H54 (cell line): Measurements from ENCODE around the gene PJA1.

Experiments
- DNase-seq: peaks from one replicate; pipeline ENCODE4 v3.0.0; 2011; ENCODE audit warnings: low spot score, mixed read lengths; ENCODE audit not compliant: insufficient read length
- FAIRE-seq: peaks from 3 replicates; lab custom pipeline; 2011; peaks lifted over from hg19 to GRCh38; lab: Jason Lieb, UNC
- POLR2A ChIP-seq: IDR thresholded peaks from 2 replicates; pipeline ENCODE4 v1.6.1; 2011; ENCODE audit warnings: low read depth, mild to moderate bottlenecking, low read length

The PJA1 gene

DNA sequence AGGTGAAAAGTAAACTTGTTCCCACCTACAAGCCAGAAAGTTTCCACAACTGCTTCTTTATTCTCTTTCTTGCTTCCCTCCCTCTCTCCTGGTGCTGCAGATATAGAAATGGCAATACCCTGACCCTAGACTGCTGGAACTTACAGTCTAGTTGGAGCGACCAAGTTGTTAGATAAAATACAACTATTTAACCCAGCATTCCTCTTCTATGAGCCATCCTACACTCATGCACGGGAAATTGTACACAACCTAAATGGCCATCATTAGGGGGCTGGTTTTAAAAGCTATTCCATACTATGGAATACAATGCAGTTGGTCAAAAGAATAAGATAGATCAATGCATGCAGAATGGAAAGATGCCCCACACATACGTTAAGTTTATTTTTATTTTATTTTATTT is 41.1 kb downstream of the PJA1 start:
- no peak for FAIRE-seq
- TF ChIP-seq POLR2A: no peak
- DNase-seq: no peak

DNA sequence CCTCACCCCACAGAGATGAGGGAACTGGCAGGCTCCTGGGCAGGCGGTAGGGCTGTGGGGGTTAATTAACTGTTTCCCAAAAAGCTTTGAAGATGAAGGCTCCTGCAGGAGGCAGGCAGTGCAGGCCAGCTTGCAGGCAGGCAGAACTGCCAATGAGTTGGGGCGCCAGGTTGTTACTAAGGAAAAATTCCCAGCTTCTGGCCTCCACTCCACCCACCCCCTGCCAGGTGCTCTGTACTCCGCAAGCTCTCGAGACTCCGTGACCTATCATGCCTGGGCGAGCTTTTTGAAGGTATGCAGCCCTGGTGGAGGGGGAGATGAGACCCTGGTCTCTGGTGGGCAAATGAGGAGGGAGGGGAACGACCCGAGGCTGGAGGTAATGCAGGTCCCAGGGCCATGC is 41.8 kb downstream of the PJA1 start:
- no peak for FAIRE-seq

DNA sequence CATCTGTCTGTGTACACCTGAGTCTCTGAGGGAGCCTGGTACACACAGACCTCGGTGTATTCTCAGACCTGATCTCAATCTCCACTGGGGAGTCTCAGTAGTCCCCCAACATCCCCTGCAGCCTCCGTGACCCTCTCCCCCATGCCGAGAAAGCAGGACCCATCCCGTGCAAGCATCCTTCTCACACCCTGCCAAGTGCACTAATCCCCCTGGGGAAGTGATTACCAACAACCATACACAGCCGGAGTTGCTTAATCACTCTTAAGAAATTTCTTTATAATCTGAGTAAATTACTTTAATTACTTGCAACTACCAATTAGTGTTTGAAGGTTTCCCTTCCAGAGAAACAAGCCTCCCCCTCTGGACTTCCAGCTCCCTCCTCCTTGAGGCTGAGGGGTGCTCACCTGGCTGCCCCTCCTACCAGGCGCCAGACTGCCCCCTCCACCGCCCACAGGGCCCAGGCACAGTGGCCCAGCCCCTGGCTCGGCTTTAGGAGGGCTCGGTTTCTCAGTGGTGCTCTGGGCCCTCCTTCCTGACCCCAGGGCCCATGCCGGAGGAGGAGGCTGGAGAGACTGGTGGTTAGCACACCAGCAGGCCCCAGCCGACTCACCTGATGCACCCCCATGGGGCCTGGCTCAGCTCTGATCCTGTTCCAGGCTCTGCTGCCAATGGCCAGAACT is 43.8 kb downstream of the PJA1 start:
- no peak for TF ChIP-seq POLR2A
- DNase-seq (no peak), FAIRE-seq (no peak)

More for the DNA sequence above, 41.8 kb downstream of the PJA1 start:
- no peak for TF ChIP-seq POLR2A
- no peak for DNase-seq

DNA sequence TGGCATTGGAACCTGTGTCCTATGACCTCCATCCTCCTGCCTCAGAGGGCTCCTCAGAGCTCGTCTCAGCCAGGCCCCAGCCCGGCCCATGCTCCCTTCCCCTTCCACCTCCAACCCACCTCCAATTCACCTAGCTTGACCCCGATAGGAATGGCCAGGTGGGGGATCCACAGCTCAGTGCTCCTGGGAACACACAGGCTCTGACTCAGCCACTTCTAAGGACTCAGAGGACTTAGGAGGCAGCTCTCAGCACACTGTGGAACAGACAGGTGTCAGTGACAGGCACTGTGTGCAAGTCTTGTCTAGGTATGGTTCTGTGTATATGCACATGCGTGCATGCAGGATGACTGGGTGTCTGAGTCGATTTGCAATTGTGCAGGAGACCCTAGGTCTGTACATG is 44.8 kb downstream of the PJA1 start:
- DNase-seq: no peak
- FAIRE-seq: no peak
- TF ChIP-seq POLR2A: no peak

DNA sequence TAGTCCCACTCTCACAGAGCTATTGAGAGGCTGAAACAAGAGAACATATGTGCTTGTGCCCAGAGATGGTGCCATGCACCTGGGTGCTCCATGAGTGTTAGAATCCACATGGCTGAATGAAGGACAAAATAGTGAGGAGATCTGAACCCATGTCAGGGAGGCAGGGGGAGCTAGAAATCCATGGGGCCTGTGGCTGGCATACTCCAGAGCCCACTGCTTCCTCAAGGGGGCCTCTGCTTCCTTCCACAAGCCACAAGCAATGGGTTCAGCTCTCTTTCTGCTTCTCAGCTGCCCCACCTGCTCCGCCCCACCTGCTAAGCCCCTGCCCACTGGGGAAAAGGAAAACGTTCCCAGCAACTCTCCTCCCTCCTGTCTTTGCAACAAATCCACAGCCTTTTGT is 46.1 kb downstream of the PJA1 start:
- no peak for TF ChIP-seq POLR2A
- DNase-seq: no peak
- FAIRE-seq: no peak

DNA sequence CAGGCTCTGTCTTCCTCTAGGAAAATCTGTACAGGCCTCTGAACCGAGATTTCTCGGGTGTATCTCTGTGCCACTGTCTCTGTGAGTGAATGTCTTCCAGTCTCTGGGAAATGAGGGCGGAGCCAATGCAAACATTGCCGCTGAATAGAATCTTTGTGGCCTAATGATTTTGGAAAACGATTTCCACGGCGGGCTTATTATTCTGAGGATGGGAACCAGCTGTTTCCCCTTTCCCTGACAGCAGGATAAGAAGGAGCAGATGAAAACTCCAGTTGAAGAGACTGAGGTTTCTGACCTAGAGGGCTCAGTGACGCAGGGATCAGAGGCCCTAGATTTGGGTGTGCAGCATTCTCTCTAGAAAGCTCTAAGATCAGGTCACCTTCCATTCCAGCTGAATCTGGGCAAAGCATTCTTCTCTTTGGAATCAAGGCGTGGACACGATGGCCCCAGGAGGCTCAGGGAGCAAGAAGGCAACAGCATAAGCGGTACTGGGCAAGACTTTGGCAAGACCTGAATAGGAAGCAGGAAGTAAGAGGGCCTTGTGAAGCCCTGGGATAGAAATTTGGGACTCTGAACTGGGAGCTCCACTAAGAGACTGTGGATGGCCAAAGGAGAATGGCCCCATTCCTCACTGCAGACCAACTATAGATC is 47.3 kb downstream of the PJA1 start:
- FAIRE-seq: no peak
- DNase-seq: no peak
- no peak for TF ChIP-seq POLR2A

DNA sequence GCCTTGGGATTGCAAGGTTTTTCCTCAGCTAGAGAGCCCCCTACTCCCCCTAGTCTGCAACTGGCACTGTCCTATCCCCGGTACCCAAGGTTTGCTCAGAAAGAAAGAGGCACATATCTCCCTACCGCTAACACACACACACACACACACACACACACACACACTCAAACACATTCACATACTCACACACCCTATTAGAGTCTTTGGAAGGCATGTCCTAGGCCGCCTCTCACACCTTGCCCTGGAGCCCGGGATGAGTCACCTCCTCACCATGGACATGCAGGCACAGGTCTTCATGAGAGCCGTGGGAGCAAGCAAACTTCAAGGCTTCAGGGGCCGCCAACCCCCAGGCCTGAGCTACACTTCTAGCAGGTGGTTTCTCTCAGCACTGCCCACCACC is 49.2 kb downstream of the PJA1 start:
- FAIRE-seq: no peak
- no peak for TF ChIP-seq POLR2A
- no peak for DNase-seq

DNA sequence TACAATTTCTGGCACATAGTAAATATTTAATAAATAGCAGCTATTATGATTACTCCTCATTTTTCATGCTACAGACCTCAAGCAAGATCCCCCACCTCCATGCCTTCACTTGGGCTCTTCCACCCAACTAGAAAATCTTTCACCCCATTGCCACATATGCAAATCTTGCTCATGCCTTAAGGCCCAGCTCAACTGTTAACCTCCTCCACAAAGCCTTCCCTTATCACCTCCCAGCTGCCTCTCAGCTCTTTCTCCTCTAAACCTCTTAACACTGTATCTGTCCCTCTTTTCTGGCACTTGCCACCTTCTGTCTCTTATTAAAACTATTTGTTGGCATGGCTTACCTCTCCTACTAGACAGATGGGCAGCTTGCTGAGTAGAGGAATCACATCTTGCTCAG is 51.5 kb downstream of the PJA1 start:
- no peak for DNase-seq
- no peak for TF ChIP-seq POLR2A
- FAIRE-seq: no peak
